Measurements from ENCODE around the gene BPIFA2. TPM values are rescaled to one million over a fixed set of nuclear protein-coding genes. Genes with fewer than 3 reads are reported as not detected.

The BPIFA2 gene
- total and polyA plus RNA-seq, 2 donors (not counting 1 experiment from before 2014, with no cell fraction given) = not detected

- Mint-ChIP-seq H3K27me3 (peaks cover 33% of the 10 kb centered on the region), H3K4me1 (no peaks in the 10 kb centered on the region), H3K27ac (no peak overlapping the region), H3K9me3 (ENCODE audit: insufficient read depth) (no peaks in the 10 kb centered on the region), H3K4me3 (no peak overlapping the region)
- Histone ChIP-seq H3K9ac (ENCODE audit: low read length) (no peak overlapping the region), H2AFZ (ENCODE audit: insufficient read depth, low read depth, low read length, poor library complexity, severe bottlenecking) (no peak overlapping the region), H4K20me1 (ENCODE audit: control insufficient read depth, insufficient read depth, low read length, poor library complexity, severe bottlenecking) (no peaks in the 10 kb centered on the region), H3K27me3 (replicated peaks in 1 of 4; ENCODE audit: control extremely low read depth in 1 of 4, control insufficient read depth in 3 of 4, insufficient read depth in 4 of 4, low read length in 3 of 4) (peaks cover 0 to 14% (median 6%) of the 10 kb centered on the region in 4 experiments), H3K4me2 (replicated peaks; ENCODE audit: low read depth, low read length, poor library complexity, severe bottlenecking) (no peak overlapping the region), H3K4me1 (ENCODE audit: control insufficient read depth in 2 of 2, insufficient read depth in 2 of 2, low read length in 2 of 2) (no peaks in the 10 kb centered on the region), H3K4me3 (ENCODE audit: control extremely low read depth in 1 of 5, extremely low read depth in 1 of 5, insufficient read depth in 1 of 5, low read depth in 2 of 5, low read length in 4 of 5) (no peak overlapping the region), H3K36me3 (replicated peaks in 1 of 2; ENCODE audit: control extremely low read depth in 1 of 2, control insufficient read depth in 1 of 2, extremely low read depth in 1 of 2, insufficient read depth in 2 of 2, low read length in 1 of 2) (no peaks in the 10 kb centered on the region), H3K79me2 (ENCODE audit: control insufficient read depth, insufficient read depth, low read length) (no peaks in the 10 kb centered on the region), H3K9me3 (ENCODE audit: control extremely low read depth in 1 of 3, control insufficient read depth in 2 of 3, insufficient read depth in 1 of 3, low read length in 2 of 3) (peaks cover 0 to 8% (median 0%) of the 10 kb centered on the region in 3 donors), H3K27ac (ENCODE audit: low read length in 2 of 2) (no peak overlapping the region)
- DNase-seq (no peak), ATAC-seq (ENCODE audit: low read depth) (no peak)
- intact Hi-C loops (cut with micrococcal nuclease) = no loop called here
- TF ChIP-seq EZH2 (IDR thresholded peaks at IDR 0.05; ENCODE audit: borderline replicate concordance, insufficient read depth, low read depth, low read length, poor library complexity, severe bottlenecking) (no peak), CTCF (IDR thresholded peaks at IDR 0.05) (no peak)
- CTCF ChIA-PET = no interaction called here
- WGBS (ENCODE audit: insufficient coverage) = 82% methylated on average over 5 of the region's 5 CpGs
- POLR2A ChIA-PET = no interaction called here
Measured at GRCh38 chr20:33145521-33145920, 22.4 kb upstream of the BPIFA2 start.

- H3K4me3 ChIP-seq (ENCODE audit: control extremely low read depth in 1 of 5, extremely low read depth in 1 of 5, insufficient read depth in 1 of 5, low read depth in 2 of 5, low read length in 4 of 5) = no peak overlapping the region
- no peaks in the 10 kb centered on the region for H3K9me3 Mint-ChIP-seq (ENCODE audit: insufficient read depth)
- no peaks in the 10 kb centered on the region for H3K36me3 ChIP-seq (replicated peaks in 1 of 2; ENCODE audit: control extremely low read depth in 1 of 2, control insufficient read depth in 1 of 2, extremely low read depth in 1 of 2, insufficient read depth in 2 of 2, low read length in 1 of 2)
- H3K4me3 Mint-ChIP-seq = no peak overlapping the region
- no peak overlapping the region for H2AFZ ChIP-seq (ENCODE audit: insufficient read depth, low read depth, low read length, poor library complexity, severe bottlenecking)
- ChIA-PET CTCF (no interaction called here), POLR2A (no interaction called here)
- no peak overlapping the region for H3K27ac Mint-ChIP-seq
- no peaks in the 10 kb centered on the region for H3K4me1 Mint-ChIP-seq
- peaks cover 33% of the 10 kb centered on the region for H3K27me3 Mint-ChIP-seq
- H3K4me1 ChIP-seq (ENCODE audit: control insufficient read depth in 2 of 2, insufficient read depth in 2 of 2, low read length in 2 of 2) = no peaks in the 10 kb centered on the region
- no peak for TF ChIP-seq EZH2 (IDR thresholded peaks at IDR 0.05; ENCODE audit: borderline replicate concordance, insufficient read depth, low read depth, low read length, poor library complexity, severe bottlenecking)
- TF ChIP-seq CTCF (IDR thresholded peaks at IDR 0.05) = no peak
- DNase-seq (no peak), ATAC-seq (ENCODE audit: low read depth) (no peak)
- H3K79me2 ChIP-seq (ENCODE audit: control insufficient read depth, insufficient read depth, low read length) = no peaks in the 10 kb centered on the region
- peaks cover 0 to 14% (median 6%) of the 10 kb centered on the region in 4 experiments for H3K27me3 ChIP-seq (replicated peaks in 1 of 4; ENCODE audit: control extremely low read depth in 1 of 4, control insufficient read depth in 3 of 4, insufficient read depth in 4 of 4, low read length in 3 of 4)
- H3K4me2 ChIP-seq (replicated peaks; ENCODE audit: low read depth, low read length, poor library complexity, severe bottlenecking) = no peak overlapping the region
- H3K27ac ChIP-seq (ENCODE audit: low read length in 2 of 2) = no peak overlapping the region
- H3K9ac ChIP-seq (ENCODE audit: low read length) = no peak overlapping the region
- H3K9me3 ChIP-seq (ENCODE audit: control extremely low read depth in 1 of 3, control insufficient read depth in 2 of 3, insufficient read depth in 1 of 3, low read length in 2 of 3) = peaks cover 0 to 8% (median 0%) of the 10 kb centered on the region in 3 donors
- WGBS (ENCODE audit: insufficient coverage) = 80% methylated on average over 1 of the region's 5 CpGs
- intact Hi-C loops (cut with micrococcal nuclease) = no loop called here
- H4K20me1 ChIP-seq (ENCODE audit: control insufficient read depth, insufficient read depth, low read length, poor library complexity, severe bottlenecking) = no peaks in the 10 kb centered on the region
Measured at GRCh38 chr20:33147299-33147698, 20.7 kb upstream of the BPIFA2 start.

Measured in B cell (primary cell).